Smooth muscle cell of trachea (primary cell): Measurements from ENCODE around the gene KRT71. TPM values are rescaled to one million over a fixed set of nuclear protein-coding genes. Genes with fewer than 3 reads are reported as not detected.

Experiments used
- total RNA-seq: library from RNA; depleted of rRNA; stranded (reverse); fragments of >200 nt; gene quantifications from 2 replicates; pipeline ENCODE4 v1.2.1, GENCODE V29; 2014

KRT71 gene
- not detected in 2 replicates for total RNA-seq

DNA sequence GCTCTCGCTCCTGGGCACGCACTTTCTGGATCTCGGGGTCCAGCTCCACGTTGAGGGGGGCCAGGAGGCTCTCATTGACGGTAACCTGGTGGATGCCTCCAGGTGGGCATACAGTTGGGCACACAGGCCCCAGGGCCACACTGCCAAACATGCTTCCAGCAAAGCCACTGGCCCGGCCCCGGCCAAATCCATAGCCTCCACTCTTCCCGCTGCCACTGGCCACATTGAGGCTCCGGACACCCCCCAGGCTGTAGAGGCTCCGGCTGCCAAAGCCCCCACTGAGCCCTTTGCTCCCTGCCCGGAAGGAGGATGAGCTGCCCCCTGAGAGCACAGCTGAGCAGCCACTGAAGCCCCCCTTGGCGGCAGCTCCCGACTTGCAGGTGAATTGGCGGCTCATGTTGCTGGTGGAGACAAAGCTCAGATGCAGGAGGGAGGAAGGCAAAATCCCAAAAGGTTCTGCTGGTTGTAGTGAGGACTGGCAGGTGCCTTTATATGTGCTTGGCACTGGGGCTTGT lies at the start of gene KRT71:
Gene KRT71 (minus strand): TSS at position 465 of the 515 bp plus-strand sequence. CDS start 68 bp downstream, at position 397.

GRCh38 chr12:52600941-52601481 lies 48.1 kb upstream of the KRT71 start, which contains the start of gene KRT72:
TSS of gene KRT72 (minus strand) at chr12:52601463. CDS start at chr12:52601452, 11 bp downstream.

GRCh38 chr12:52573743-52574142 lies 20.8 kb upstream of the KRT71 start, which contains the start of gene KRT74:
TSS of gene KRT74 (minus strand) at chr12:52573843. CDS start at chr12:52573777, 66 bp downstream.

GRCh38 chr12:52519826-52520662 lies 32.9 kb downstream of the KRT71 start, which contains the start of gene KRT5:
TSS of gene KRT5 (minus strand) at chr12:52520394. CDS start at chr12:52520296, 98 bp downstream.

Other genes with a start within 250 kb of the KRT71 start
- not detected in 2 replicates for gene KRT83, start 231.7 kb downstream of the KRT71 start, total RNA-seq
- not detected in 2 replicates for gene KRT85, start 185.7 kb downstream of the KRT71 start, total RNA-seq
- not detected in 2 replicates for gene KRT84, start 167.5 kb downstream of the KRT71 start, total RNA-seq
- gene KRT82, start 146.8 kb downstream of the KRT71 start, total RNA-seq, result not detected in 2 replicates
- not detected in 2 replicates for gene KRT75, start 118.8 kb downstream of the KRT71 start, total RNA-seq
- not detected in 2 replicates for gene KRT6B, start 101.0 kb downstream of the KRT71 start, total RNA-seq
- not detected in 2 replicates for gene KRT6C, start 79.3 kb downstream of the KRT71 start, total RNA-seq
- under 0.01 TPM in 1 of 2 replicates, not detected in the other for gene KRT6A, start 59.9 kb downstream of the KRT71 start, total RNA-seq
- 0.50 and 6.7 TPM in 2 replicates for gene KRT5, start 32.8 kb downstream of the KRT71 start, total RNA-seq
- not detected in 2 replicates for gene KRT74, start 20.7 kb upstream of the KRT71 start, total RNA-seq
- gene KRT72, start 48.3 kb upstream of the KRT71 start, total RNA-seq, result not detected in 2 replicates
- gene KRT73, start 65.4 kb upstream of the KRT71 start, total RNA-seq, result not detected in 2 replicates
- not detected in 2 replicates for gene KRT2, start 99.1 kb upstream of the KRT71 start, total RNA-seq
- not detected in 2 replicates for gene KRT1, start 127.3 kb upstream of the KRT71 start, total RNA-seq
- gene KRT77, start 150.4 kb upstream of the KRT71 start, total RNA-seq, result not detected in 2 replicates
- not detected in 2 replicates for gene KRT76, start 224.2 kb upstream of the KRT71 start, total RNA-seq
- not detected in 2 replicates for gene KRT3, start 243.0 kb upstream of the KRT71 start, total RNA-seq